ENCODE results near the gene METTL25B. TPM values are rescaled to one million over a fixed set of nuclear protein-coding genes. Genes with fewer than 3 reads are reported as not detected.

METTL25B gene
- total and polyA plus RNA-seq, 2 of the 13 experiments (the other 11 are each of a cell fraction or from before 2014, with no cell fraction given) = 11.9 to 24.0 TPM

DNA sequence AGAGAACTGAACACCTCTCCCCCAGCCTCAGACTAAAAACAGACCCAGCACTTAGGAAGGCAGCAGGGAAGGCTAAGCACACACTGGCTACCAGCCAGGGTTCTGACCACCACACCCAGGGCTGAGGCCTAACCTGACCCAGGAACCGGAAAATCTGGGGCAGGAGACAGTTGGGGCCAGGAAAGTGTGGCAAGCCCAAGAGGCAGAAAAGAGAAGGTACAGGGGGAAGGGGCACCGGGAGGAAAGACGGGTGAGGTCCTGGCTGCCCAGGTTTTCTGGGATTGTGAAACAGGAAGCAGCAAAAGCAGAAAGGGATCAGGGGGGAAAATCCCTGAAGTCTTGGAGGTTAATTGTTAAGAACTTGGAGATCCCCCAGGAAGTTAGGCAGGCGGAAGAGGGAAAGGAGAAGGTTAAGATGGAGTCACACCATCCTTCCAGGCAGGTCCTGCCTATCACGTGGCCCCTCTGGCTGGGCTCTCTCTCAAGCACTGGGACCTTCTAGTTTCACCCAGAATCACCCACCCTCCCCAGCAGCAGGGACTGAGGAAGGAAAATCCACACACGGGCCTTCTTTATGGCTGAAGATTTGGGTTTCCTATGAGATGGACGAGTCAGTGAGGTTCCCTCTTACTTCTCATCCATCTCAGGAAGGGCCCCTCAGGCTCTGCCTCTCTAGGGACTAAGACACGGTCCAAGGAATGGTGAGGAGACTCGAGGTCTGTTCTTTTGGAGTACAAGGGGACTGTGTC is 20.6 kb downstream of the METTL25B start (continued):
- TF ChIP-seq HOXA3 (CRISPR knock-in tag; IDR thresholded peaks at IDR 0.05) (peak; percentile 52; the same call in 1 of the 2 replicates), ETV5 (CRISPR knock-in tag; IDR thresholded peaks at IDR 0.05; ENCODE audit: borderline replicate concordance) (0 out of 2 replicates have a peak, but pooled peaks have one; percentile 14), CHD4 (IDR thresholded peaks at IDR 0.05; ENCODE audit: borderline replicate concordance, low read length) (no peak), GTF3A (CRISPR knock-in tag; conservative IDR thresholded peaks at IDR 0.05) (no peak), DNMT1 (CRISPR knock-in tag; IDR thresholded peaks at IDR 0.05) (no peak), ZEB1 (IDR thresholded peaks at IDR 0.05; ENCODE audit: insufficient replicate concordance, low read depth) (peak; percentile 52), SUZ12 (IDR thresholded peaks at IDR 0.05; ENCODE audit: low read depth, low read length) (no peak), TFAP4 (IDR thresholded peaks at IDR 0.05; ENCODE audit: borderline replicate concordance, low read depth) (no peak), LCORL (IDR thresholded peaks at IDR 0.05) (no peak), LCORL (CRISPR knock-in tag; IDR thresholded peaks at IDR 0.05) (0 out of 2 replicates have a peak, but pooled peaks have one; percentile 18), ZNF230 (CRISPR knock-in tag; IDR thresholded peaks at IDR 0.05) (no peak), SAP130 (CRISPR knock-in tag; IDR thresholded peaks at IDR 0.05; ENCODE audit: low read depth) (peak; percentile 34; the same call in 1 of the 2 replicates), ZNF605 (CRISPR knock-in tag; IDR thresholded peaks at IDR 0.05) (0 out of 2 replicates have a peak, but pooled peaks have one; percentile 19), HMG20A (CRISPR knock-in tag; IDR thresholded peaks at IDR 0.05; ENCODE audit: borderline replicate concordance) (no peak), ZFX (CRISPR knock-in tag; IDR thresholded peaks at IDR 0.05; ENCODE audit: low read depth) (peak; percentile 74), SMYD3 (CRISPR knock-in tag; IDR thresholded peaks at IDR 0.05) (no peak), FUBP1 (CRISPR knock-in tag; IDR thresholded peaks at IDR 0.05; ENCODE audit: borderline replicate concordance) (no peak), RARA (CRISPR knock-in tag; IDR thresholded peaks at IDR 0.05) (no peak), ZSCAN29 (CRISPR knock-in tag; conservative IDR thresholded peaks at IDR 0.05) (no peak), SRSF1 (optimal IDR thresholded peaks at IDR 0.05; ENCODE audit: low read depth, low read length) (no peak)
- TF ChIP-seq, protein P1, sequence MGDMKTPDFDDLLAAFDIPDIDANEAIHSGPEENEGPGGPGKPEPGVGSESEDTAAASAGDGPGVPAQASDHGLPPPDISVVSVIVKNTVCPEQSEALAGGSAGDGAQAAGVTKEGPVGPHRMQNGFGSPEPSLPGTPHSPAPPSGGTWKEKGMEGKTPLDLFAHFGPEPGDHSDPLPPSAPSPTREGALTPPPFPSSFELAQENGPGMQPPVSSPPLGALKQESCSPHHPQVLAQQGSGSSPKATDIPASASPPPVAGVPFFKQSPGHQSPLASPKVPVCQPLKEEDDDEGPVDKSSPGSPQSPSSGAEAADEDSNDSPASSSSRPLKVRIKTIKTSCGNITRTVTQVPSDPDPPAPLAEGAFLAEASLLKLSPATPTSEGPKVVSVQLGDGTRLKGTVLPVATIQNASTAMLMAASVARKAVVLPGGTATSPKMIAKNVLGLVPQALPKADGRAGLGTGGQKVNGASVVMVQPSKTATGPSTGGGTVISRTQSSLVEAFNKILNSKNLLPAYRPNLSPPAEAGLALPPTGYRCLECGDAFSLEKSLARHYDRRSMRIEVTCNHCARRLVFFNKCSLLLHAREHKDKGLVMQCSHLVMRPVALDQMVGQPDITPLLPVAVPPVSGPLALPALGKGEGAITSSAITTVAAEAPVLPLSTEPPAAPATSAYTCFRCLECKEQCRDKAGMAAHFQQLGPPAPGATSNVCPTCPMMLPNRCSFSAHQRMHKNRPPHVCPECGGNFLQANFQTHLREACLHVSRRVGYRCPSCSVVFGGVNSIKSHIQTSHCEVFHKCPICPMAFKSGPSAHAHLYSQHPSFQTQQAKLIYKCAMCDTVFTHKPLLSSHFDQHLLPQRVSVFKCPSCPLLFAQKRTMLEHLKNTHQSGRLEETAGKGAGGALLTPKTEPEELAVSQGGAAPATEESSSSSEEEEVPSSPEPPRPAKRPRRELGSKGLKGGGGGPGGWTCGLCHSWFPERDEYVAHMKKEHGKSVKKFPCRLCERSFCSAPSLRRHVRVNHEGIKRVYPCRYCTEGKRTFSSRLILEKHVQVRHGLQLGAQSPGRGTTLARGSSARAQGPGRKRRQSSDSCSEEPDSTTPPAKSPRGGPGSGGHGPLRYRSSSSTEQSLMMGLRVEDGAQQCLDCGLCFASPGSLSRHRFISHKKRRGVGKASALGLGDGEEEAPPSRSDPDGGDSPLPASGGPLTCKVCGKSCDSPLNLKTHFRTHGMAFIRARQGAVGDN (CRISPR knock-in tag; IDR thresholded peaks at IDR 0.05) = peak; percentile 79
- TF ChIP-seq, protein P2, sequence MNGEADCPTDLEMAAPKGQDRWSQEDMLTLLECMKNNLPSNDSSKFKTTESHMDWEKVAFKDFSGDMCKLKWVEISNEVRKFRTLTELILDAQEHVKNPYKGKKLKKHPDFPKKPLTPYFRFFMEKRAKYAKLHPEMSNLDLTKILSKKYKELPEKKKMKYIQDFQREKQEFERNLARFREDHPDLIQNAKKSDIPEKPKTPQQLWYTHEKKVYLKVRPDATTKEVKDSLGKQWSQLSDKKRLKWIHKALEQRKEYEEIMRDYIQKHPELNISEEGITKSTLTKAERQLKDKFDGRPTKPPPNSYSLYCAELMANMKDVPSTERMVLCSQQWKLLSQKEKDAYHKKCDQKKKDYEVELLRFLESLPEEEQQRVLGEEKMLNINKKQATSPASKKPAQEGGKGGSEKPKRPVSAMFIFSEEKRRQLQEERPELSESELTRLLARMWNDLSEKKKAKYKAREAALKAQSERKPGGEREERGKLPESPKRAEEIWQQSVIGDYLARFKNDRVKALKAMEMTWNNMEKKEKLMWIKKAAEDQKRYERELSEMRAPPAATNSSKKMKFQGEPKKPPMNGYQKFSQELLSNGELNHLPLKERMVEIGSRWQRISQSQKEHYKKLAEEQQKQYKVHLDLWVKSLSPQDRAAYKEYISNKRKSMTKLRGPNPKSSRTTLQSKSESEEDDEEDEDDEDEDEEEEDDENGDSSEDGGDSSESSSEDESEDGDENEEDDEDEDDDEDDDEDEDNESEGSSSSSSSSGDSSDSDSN (CRISPR knock-in tag; IDR thresholded peaks at IDR 0.05) = peak; percentile 18; the same call in 1 of the 2 replicates

All from HepG2 (cell line).